Psoas muscle (tissue), 8 donors: ENCODE measurements around the gene AGRP. TPM values are rescaled to one million over a fixed set of nuclear protein-coding genes. Genes with fewer than 3 reads are reported as not detected.

ENCODE experiments used
- ATAC-seq, 4 donors: fragments of 200-7000 bp; cut with Tn5 transposase; one replicate each; pipeline ENCODE4 v1.9.1; 2020; ENCODE audit warnings: moderate library complexity in 3 of 4, mild to moderate bottlenecking in 2 of 4
- DNase-seq, 2 donors: peaks; one replicate each; pipeline ENCODE4 v3.0.0-alpha.2; 2020
- H3K27ac ChIP-seq: fragments of 200-600 bp; one replicate; pipeline ENCODE4 v1.8.0; 2022
- H3K27me3 ChIP-seq, 3 donors: fragments of 200-600 bp in 1 of 3; one replicate each; pipeline versions ENCODE4 v1.6.1 to v1.8.0; 2013 to 2022; ENCODE audit warnings: low read length in 2 of 3, mild to moderate bottlenecking in 2 of 3, moderate library complexity in 1 of 3; ENCODE audit not compliant: insufficient read depth in 3 of 3
- H3K36me3 ChIP-seq, 2 donors: fragments of 200-600 bp in 1 of 2; one replicate each; pipeline versions ENCODE4 v1.6.1 to v1.8.0; 2013 to 2022; ENCODE audit warnings: low read depth in 1 of 2, mild to moderate bottlenecking in 1 of 2, moderate library complexity in 1 of 2; ENCODE audit not compliant: insufficient read depth in 1 of 2
- H3K4me1 ChIP-seq: fragments of 200-600 bp; one replicate; pipeline ENCODE4 v1.8.0; 2022
- H3K4me3 ChIP-seq: fragments of 200-600 bp; one replicate; pipeline ENCODE4 v1.8.0; 2022; ENCODE audit warnings: mild to moderate bottlenecking
- H3K9me3 ChIP-seq: fragments of 200-600 bp; one replicate; pipeline ENCODE4 v1.8.0; 2022
- WGBS, 3 donors: extraction: QIAGEN DNeasy Blood & Tissue Kit; methylation state at CpG; one replicate each; pipeline versions ENCODE4 v1.1.6 to v1.1.7; 2013; 5-methylcytosine and 5-hydroxymethylcytosine counted together
- intact Hi-C, 2 donors: fragments of 100-400 bp; cut with DNase I; formaldehyde crosslinking; loops; one replicate each; pipeline versions ENCODE4 v1.11.0 to v1.14.2; 2022
- polyA plus RNA-seq, 3 donors: library from polyadenylated mRNA; stranded (reverse); fragments of 200-250 nt; gene quantifications; one replicate each; pipeline ENCODE4 v1.2.3, GENCODE V29; 2013
- total RNA-seq, 4 donors: library from RNA; stranded (reverse); fragmentation: NEBNext Ultra II Directional in 2 of 4; extraction: Animal tissue kit (Norgen Biotek cat#: 25700) in 2 of 4; gene quantifications; one replicate each; pipeline versions ENCODE4 v1.2.1 to v1.2.4, GENCODE V29; 2021 to 2023
- TF ChIP-seq, protein P1 (sequence below): fragments of 200-600 bp; IDR thresholded peaks from one replicate; pipeline ENCODE4 v1.8.0; 2022; ENCODE audit warnings: antibody characterized with exemption
- donor health status: healthy with polysubstance abuse.
- donor health status: DM: no; HTN: no; CAD: no; lungs with moderate emphysema.
- donor health status: Bipolar disorder and iron deficiency.
- donor health status: healthy.
- donor health status: DM: yes; HTN: yes; CAD: no.
- donor health status: DM: no; HTN: no; CAD: no.
- donor health status: DM: no; HTN: no; CAD: no.
- donor health status: DM: yes; HTN: yes; CAD: no.

Gene AGRP
- total and polyA plus RNA-seq, 7 donors = not detected

DNA sequence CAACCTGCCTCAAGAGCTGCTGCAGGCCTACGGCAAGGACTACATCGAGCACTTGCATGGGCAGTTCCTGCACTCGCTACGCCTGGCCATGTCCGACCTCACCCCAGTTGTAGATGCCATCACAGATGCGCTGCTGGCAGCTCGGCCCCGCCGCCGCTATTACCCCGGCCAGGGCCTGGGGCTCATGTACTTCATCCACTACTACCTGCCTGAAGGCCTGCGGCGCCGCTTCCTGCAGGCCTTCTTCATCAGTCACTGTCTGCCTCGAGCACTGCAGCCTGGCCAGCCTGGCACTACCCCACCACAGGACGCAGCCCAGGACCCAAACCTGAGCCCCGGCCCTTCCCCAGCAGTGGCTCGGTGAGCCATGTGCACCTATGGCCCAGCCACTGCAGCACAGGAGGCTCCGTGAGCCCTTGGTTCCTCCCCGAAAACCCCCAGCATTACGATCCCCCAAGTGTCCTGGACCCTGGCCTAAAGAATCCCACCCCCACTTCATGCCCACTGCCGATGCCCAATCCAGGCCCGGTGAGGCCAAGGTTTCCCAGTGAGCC lies 46.6 kb downstream of the AGRP start:
- Histone ChIP-seq H3K9me3 (no peaks in the 10 kb centered on the region), H3K27me3 (no peaks in the 10 kb centered on the region), H3K36me3 (peaks cover 0 to 39% of the 10 kb centered on the region in 2 donors), H3K27ac (no peak overlapping the region), H3K4me3 (no peak overlapping the region), H3K4me1 (peaks cover 6% of the 10 kb centered on the region)
- no peak for DNase-seq
- intact Hi-C loops = no loop called here
- WGBS, 3 donors = 97% methylated on average over 23 of the region's 23 CpGs
- TF ChIP-seq, protein P1, sequence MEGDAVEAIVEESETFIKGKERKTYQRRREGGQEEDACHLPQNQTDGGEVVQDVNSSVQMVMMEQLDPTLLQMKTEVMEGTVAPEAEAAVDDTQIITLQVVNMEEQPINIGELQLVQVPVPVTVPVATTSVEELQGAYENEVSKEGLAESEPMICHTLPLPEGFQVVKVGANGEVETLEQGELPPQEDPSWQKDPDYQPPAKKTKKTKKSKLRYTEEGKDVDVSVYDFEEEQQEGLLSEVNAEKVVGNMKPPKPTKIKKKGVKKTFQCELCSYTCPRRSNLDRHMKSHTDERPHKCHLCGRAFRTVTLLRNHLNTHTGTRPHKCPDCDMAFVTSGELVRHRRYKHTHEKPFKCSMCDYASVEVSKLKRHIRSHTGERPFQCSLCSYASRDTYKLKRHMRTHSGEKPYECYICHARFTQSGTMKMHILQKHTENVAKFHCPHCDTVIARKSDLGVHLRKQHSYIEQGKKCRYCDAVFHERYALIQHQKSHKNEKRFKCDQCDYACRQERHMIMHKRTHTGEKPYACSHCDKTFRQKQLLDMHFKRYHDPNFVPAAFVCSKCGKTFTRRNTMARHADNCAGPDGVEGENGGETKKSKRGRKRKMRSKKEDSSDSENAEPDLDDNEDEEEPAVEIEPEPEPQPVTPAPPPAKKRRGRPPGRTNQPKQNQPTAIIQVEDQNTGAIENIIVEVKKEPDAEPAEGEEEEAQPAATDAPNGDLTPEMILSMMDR = no peak
- no peak for ATAC-seq

DNA sequence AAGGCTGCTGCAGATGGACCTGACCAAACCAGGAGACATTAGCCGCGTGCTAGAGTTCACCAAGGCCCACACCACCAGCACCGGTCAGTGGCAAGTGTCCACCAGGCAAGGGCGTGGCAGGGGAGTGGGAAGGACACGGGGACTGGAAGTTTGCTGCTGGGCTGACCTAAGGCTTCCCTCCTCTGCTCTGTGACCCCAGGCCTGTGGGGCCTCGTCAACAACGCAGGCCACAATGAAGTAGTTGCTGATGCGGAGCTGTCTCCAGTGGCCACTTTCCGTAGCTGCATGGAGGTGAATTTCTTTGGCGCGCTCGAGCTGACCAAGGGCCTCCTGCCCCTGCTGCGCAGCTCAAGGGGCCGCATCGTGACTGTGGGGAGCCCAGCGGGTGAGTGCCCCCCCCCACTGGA lies 47.6 kb downstream of the AGRP start:
- ATAC-seq (no peak), DNase-seq (no peak)
- H3K9me3 ChIP-seq = no peaks in the 10 kb centered on the region
- peaks cover 0 to 39% of the 10 kb centered on the region in 2 donors for H3K36me3 ChIP-seq
- TF ChIP-seq, protein P1 = no peak
- intact Hi-C loops = no loop called here
- H3K27me3 ChIP-seq = no peaks in the 10 kb centered on the region
- no peak overlapping the region for H3K4me3 ChIP-seq
- H3K4me1 ChIP-seq = peaks cover 3% of the 10 kb centered on the region
- WGBS, 3 donors = 92 to 96% (median 94%) methylated on average over 16 of the region's 16 CpGs
- no peak overlapping the region for H3K27ac ChIP-seq

DNA sequence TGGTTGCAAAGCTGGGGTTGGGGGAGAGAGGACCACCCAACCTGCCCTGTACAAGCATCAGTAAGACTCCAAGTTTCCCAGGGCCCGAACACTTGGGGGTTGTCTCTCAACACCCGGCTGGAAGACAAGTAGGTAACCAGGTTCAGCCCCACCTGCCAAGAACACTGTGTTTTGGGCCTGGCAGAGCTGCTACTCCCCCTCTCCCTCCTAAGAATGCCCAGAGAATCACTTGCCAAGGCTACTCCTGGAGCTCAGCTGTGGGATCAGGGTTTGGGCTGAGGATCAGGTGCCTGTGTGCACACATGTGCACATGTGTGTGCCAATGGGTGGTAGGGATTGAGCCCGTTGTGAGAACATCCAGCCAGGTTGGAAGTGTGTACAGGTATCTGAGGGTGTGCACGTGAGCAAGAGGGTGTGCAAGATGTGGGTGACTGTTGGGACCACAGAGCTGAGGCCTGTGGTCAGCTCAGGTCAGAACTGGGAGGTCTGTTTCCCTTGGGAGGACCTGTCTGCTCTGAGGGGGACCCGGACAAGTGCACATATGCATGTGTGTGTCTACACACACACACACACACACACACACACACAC lies 50.1 kb downstream of the AGRP start:
- TF ChIP-seq, protein P1 = no peak
- intact Hi-C loops = no loop called here
- Histone ChIP-seq H3K36me3 (peaks cover 0 to 15% of the 10 kb centered on the region in 2 donors), H3K9me3 (no peaks in the 10 kb centered on the region), H3K4me3 (no peak overlapping the region), H3K27me3 (no peaks in the 10 kb centered on the region), H3K4me1 (peaks cover 6% of the 10 kb centered on the region), H3K27ac (no peak overlapping the region)
- no peak for DNase-seq
- no peak for ATAC-seq
- WGBS, 3 donors = 74 to 91% (median 88%) methylated on average over 5 of the region's 5 CpGs

Other genes starting within 250 kb of the AGRP start
- 100 to 1,000 TPM in 3 of 4 donors, 10 to 100 TPM in 1; 61.5 to 154 (median 124) TPM for gene FHOD1, start 236.1 kb downstream of the AGRP start, total RNA-seq
- gene FHOD1, start 236.1 kb downstream of the AGRP start, polyA plus RNA-seq = 10 to 100 TPM; 16.9 to 48.7 (median 27.2) TPM
- 1 to 10 TPM in 3 of 4 donors, under 1 TPM in 1; 0.59 to 1.7 (median 1.4) TPM for gene SLC9A5, start 234.6 kb downstream of the AGRP start, total RNA-seq
- 1 to 10 TPM in 1 of 3 donors, under 1 TPM in 2; 0.52 to 1.1 (median 0.91) TPM for gene SLC9A5, start 234.6 kb downstream of the AGRP start, polyA plus RNA-seq
- 1 to 10 TPM in 2 of 4 donors, under 1 TPM in 2; 0.28 to 1.9 (median 1.3) TPM for gene PLEKHG4, start 204.0 kb downstream of the AGRP start, total RNA-seq
- under 1 TPM; 0.60 to 1.00 (median 0.98) TPM for gene PLEKHG4, start 204.0 kb downstream of the AGRP start, polyA plus RNA-seq
- gene KCTD19, start 156.8 kb downstream of the AGRP start, total RNA-seq = not detected
- under 1 TPM in 1 of 3 donors, not detected in 2; 0.03 TPM for gene KCTD19, start 156.8 kb downstream of the AGRP start, polyA plus RNA-seq
- gene LRRC36, start 156.7 kb downstream of the AGRP start, total RNA-seq = not detected
- gene LRRC36, start 156.7 kb downstream of the AGRP start, polyA plus RNA-seq = under 1 TPM; 0.06 to 0.25 (median 0.11) TPM
- 10 to 100 TPM; 14.8 to 36.4 (median 25.7) TPM for gene TPPP3, start 90.0 kb downstream of the AGRP start, total RNA-seq
- gene TPPP3, start 90.0 kb downstream of the AGRP start, polyA plus RNA-seq = 10 to 100 TPM in 2 of 3 donors, 1 to 10 TPM in 1; 5.3 to 21.4 (median 17.0) TPM
- 10 to 100 TPM in 1 of 4 donors, 1 to 10 TPM in 3; 5.8 to 11.0 (median 6.9) TPM for gene ZDHHC1, start 67.1 kb downstream of the AGRP start, total RNA-seq
- 1 to 10 TPM; 1.7 to 5.0 (median 2.9) TPM for gene ZDHHC1, start 67.1 kb downstream of the AGRP start, polyA plus RNA-seq
- gene HSD11B2, start 52.4 kb downstream of the AGRP start, total RNA-seq = under 1 TPM; 0.16 to 0.71 (median 0.39) TPM
- under 1 TPM; 0.11 to 0.35 (median 0.17) TPM for gene HSD11B2, start 52.4 kb downstream of the AGRP start, polyA plus RNA-seq
- gene ATP6V0D1, start 2.4 kb downstream of the AGRP start, total RNA-seq = 100 to 1,000 TPM in 1 of 4 donors, 10 to 100 TPM in 3; 81.2 to 104 (median 87.3) TPM
- 10 to 100 TPM; 60.2 to 92.4 (median 62.8) TPM for gene ATP6V0D1, start 2.4 kb downstream of the AGRP start, polyA plus RNA-seq
- gene RIPOR1, start 45.3 kb upstream of the AGRP start, total RNA-seq = 10 to 100 TPM; 34.1 to 58.1 (median 49.5) TPM
- gene RIPOR1, start 45.3 kb upstream of the AGRP start, polyA plus RNA-seq = 10 to 100 TPM; 16.5 to 27.4 (median 20.6) TPM
- gene CTCF, start 79.0 kb upstream of the AGRP start, total RNA-seq = 10 to 100 TPM; 22.1 to 26.5 (median 26.0) TPM
- gene CTCF, start 79.0 kb upstream of the AGRP start, polyA plus RNA-seq = 10 to 100 TPM; 17.7 to 44.7 (median 18.9) TPM
- gene CARMIL2, start 161.6 kb upstream of the AGRP start, total RNA-seq = 1 to 10 TPM in 1 of 4 donors, under 1 TPM in 2, not detected in 1; 0.59 to 1.1 (median 0.63) TPM
- gene CARMIL2, start 161.6 kb upstream of the AGRP start, polyA plus RNA-seq = under 1 TPM; 0.17 to 0.46 (median 0.30) TPM
- 10 to 100 TPM in 1 of 4 donors, 1 to 10 TPM in 3; 4.9 to 10.2 (median 7.4) TPM for gene ACD, start 176.7 kb upstream of the AGRP start, total RNA-seq
- 10 to 100 TPM in 2 of 3 donors, 1 to 10 TPM in 1; 8.9 to 16.7 (median 12.6) TPM for gene ACD, start 176.7 kb upstream of the AGRP start, polyA plus RNA-seq
- gene PARD6A, start 177.4 kb upstream of the AGRP start, total RNA-seq = 1 to 10 TPM; 4.9 to 6.8 (median 5.9) TPM
- 10 to 100 TPM in 1 of 3 donors, 1 to 10 TPM in 2; 8.0 to 11.0 (median 9.9) TPM for gene PARD6A, start 177.4 kb upstream of the AGRP start, polyA plus RNA-seq
- 1 to 10 TPM; 6.5 to 7.6 (median 7.1) TPM for gene ENKD1, start 183.2 kb upstream of the AGRP start, total RNA-seq
- gene ENKD1, start 183.2 kb upstream of the AGRP start, polyA plus RNA-seq = 10 to 100 TPM; 17.5 to 20.7 (median 19.2) TPM
- 1 to 10 TPM; 5.1 to 7.3 (median 5.9) TPM for gene C16orf86, start 183.3 kb upstream of the AGRP start, total RNA-seq
- 1 to 10 TPM; 2.6 to 6.5 (median 4.5) TPM for gene C16orf86, start 183.3 kb upstream of the AGRP start, polyA plus RNA-seq
- 10 to 100 TPM in 1 of 4 donors, 1 to 10 TPM in 3; 8.0 to 11.3 (median 9.0) TPM for gene GFOD2, start 235.8 kb upstream of the AGRP start, total RNA-seq
- 10 to 100 TPM; 12.2 to 17.3 (median 17.0) TPM for gene GFOD2, start 235.8 kb upstream of the AGRP start, polyA plus RNA-seq